Measurements from ENCODE around the gene MMP17. TPM values are rescaled to one million over a fixed set of nuclear protein-coding genes. Genes with fewer than 3 reads are reported as not detected.
A peak's percentile ranks its signal among the peaks of the same experiment; 100 is the strongest.

The MMP17 gene
- total RNA-seq, 3 donors from 2014 or later: 1.1 to 5.3 (median 1.4) TPM

GRCh38 chr12:131896811-131897270 is 68.6 kb downstream of the MMP17 start:
- H3K4me3 ChIP-seq: no peak overlapping the region
- no peaks in the 10 kb centered on the region for H3K36me3 ChIP-seq (ENCODE audit: low read depth)
- H3K9me3 ChIP-seq: no peaks in the 10 kb centered on the region
- intact Hi-C loops (cut with DNase I, micrococcal nuclease): no loop called here
- TF ChIP-seq, protein P1, sequence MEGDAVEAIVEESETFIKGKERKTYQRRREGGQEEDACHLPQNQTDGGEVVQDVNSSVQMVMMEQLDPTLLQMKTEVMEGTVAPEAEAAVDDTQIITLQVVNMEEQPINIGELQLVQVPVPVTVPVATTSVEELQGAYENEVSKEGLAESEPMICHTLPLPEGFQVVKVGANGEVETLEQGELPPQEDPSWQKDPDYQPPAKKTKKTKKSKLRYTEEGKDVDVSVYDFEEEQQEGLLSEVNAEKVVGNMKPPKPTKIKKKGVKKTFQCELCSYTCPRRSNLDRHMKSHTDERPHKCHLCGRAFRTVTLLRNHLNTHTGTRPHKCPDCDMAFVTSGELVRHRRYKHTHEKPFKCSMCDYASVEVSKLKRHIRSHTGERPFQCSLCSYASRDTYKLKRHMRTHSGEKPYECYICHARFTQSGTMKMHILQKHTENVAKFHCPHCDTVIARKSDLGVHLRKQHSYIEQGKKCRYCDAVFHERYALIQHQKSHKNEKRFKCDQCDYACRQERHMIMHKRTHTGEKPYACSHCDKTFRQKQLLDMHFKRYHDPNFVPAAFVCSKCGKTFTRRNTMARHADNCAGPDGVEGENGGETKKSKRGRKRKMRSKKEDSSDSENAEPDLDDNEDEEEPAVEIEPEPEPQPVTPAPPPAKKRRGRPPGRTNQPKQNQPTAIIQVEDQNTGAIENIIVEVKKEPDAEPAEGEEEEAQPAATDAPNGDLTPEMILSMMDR (IDR thresholded peaks at IDR 0.05): no peak
- DNase-seq: peak in 2 of 3 donors; percentile 76 to 82
- ATAC-seq: no peak
- H3K4me1 ChIP-seq (ENCODE audit: low read depth): peaks cover 14% of the 10 kb centered on the region

GRCh38 chr12:131897276-131897675 is 69.1 kb downstream of the MMP17 start:
- Histone ChIP-seq H3K4me1 (ENCODE audit: low read depth) (peaks cover 18% of the 10 kb centered on the region), H3K36me3 (ENCODE audit: low read depth) (no peaks in the 10 kb centered on the region), H3K4me3 (no peak overlapping the region), H3K9me3 (no peaks in the 10 kb centered on the region)
- TF ChIP-seq, protein P1 (IDR thresholded peaks at IDR 0.05): no peak
- peak in 2 of 3 donors; percentile 39 to 48 for DNase-seq
- intact Hi-C loops (cut with DNase I, micrococcal nuclease): no loop called here
- ATAC-seq: no peak

GRCh38 chr12:131897875-131898274 is 69.7 kb downstream of the MMP17 start:
- intact Hi-C loops (cut with DNase I, micrococcal nuclease): no loop called here
- Histone ChIP-seq H3K9me3 (no peaks in the 10 kb centered on the region), H3K4me3 (no peak overlapping the region), H3K4me1 (ENCODE audit: low read depth) (peaks cover 18% of the 10 kb centered on the region), H3K36me3 (ENCODE audit: low read depth) (no peaks in the 10 kb centered on the region)
- TF ChIP-seq, protein P1 (IDR thresholded peaks at IDR 0.05): no peak
- DNase-seq (peak in 1 of 3 donors; percentile 23), ATAC-seq (no peak)

DNA sequence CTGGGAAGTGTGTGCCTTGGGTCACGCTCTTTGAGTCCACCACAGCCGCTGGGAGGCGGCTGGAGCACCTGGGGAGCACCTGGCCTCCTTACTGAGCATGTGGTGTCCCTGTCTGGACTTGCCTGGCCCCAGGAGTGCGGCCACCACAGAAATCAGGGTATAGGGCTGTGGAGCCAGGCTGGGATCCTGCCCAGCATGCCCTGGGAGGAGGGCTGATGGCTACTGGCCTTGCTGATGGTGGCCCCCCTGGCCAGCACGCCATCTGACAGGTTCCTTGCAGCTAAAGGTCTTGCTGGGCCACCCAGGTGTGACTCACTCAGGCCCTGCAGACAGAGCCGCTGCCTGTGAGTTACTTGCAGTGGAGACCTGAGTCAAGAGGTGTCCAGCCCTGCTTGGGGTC is 72.2 kb downstream of the MMP17 start:
- no peaks in the 10 kb centered on the region for H3K9me3 ChIP-seq
- TF ChIP-seq, protein P1 (IDR thresholded peaks at IDR 0.05): no peak
- no peak overlapping the region for H3K4me3 ChIP-seq
- H3K36me3 ChIP-seq (ENCODE audit: low read depth): no peaks in the 10 kb centered on the region
- intact Hi-C loops (cut with DNase I, micrococcal nuclease): no loop called here
- H3K4me1 ChIP-seq (ENCODE audit: low read depth): peaks cover 16% of the 10 kb centered on the region
- DNase-seq: peak in 1 of 3 donors; percentile 17
- ATAC-seq: no peak

Other genes starting within 250 kb of the MMP17 start
- gene SFSWAP, start 117.3 kb upstream of the MMP17 start, total RNA-seq: 10 to 100 TPM; 34.5 to 52.7 (median 50.7) TPM
- gene ULK1, start 66.2 kb downstream of the MMP17 start, total RNA-seq: 10 to 100 TPM; 20.0 to 60.4 (median 28.3) TPM
- gene PUS1, start 100.9 kb downstream of the MMP17 start, total RNA-seq: 10 to 100 TPM; 21.0 to 28.3 (median 22.9) TPM
- gene EP400, start 121.5 kb downstream of the MMP17 start, total RNA-seq: 10 to 100 TPM; 34.9 to 47.8 (median 40.7) TPM